Hepatic stellate cell (primary cell): ENCODE measurements around the gene PNMA8A.

Source experiments
- DNase-seq: peaks from one replicate; pipeline ENCODE4 v3.0.0; 2011; ENCODE audit warnings: low spot score

The PNMA8A gene

GRCh38 chr19:46491975-46492682, 20.8 kb upstream of the PNMA8A start:
- no peak for DNase-seq

DNA sequence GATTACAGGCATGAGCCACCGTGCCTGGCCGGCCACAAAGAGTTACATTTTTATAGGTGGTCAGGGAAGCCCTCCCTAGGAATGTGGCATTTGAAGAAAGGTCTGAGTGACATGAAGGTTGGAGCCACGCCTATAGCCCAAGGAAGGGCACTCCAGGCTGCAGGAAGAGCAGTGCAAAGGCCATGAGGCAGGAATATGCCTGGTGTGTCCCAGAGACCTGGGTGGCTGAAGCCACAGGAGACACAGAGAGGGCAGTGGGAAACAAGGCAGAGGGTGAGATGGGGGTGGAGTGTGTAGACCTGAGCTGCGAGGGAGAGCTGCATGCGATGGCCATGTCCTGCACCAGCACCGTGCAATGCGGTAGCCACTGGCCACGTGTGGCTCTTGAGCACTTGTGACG, 19.4 kb upstream of the PNMA8A start:
- no peak for DNase-seq

- peak; percentile 87 for DNase-seq
These were observed 18.3 kb upstream of the PNMA8A start for GRCh38 chr19:46489445-46490272.

GRCh38 chr19:46488551-46488950, 17.2 kb upstream of the PNMA8A start:
- DNase-seq, result no peak

DNA sequence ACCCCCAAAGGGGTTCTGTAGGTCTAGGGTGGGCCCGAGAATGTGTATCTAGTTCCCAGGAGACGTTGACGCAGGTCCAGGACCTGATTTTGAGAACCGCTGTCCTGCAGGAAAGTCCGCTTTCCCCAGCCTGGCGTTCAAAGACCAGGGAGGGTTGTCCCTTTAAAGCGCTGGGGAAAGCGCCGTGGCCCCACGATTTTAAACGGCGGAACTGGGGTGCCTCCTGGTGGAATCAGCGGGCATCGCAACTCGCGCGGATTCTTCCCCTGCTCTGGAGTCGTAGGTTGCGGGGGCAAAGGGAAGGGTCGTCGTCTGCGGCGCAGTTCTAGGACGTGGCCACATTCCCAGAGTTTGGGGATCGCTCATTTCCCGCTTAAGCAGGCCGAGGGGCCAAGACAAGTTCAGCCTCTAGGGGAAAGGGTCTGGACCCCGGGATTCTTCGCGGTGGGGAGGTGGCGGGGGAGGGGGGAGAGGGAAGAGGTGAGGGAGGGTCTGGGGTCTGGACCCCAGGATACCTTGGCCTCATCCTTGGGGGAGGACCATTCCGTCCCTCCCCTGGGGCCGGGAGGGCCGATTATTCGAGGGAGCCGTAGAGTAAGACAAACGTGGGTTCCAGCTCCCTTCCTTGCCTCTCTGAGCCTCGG, 16.6 kb upstream of the PNMA8A start:
- peak; percentile 87 for DNase-seq

- no peak for DNase-seq
These were observed 15.9 kb upstream of the PNMA8A start for GRCh38 chr19:46487178-46487801.

DNA sequence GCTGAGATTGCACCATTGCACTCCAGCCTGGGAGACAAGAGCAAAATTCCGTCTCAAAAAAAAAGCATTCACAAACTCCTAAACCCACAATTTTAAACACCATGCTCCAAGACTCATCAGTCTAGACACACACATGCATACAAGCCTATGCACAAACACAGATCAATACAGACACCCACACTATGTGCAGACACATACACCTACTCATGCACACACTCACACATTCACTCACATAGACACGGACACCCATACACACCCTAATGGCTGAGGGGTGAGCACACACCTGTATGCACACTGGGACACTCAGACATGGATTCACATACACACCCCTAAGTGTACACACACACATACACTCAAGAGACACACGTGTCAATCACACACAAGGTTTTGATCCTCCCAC, 15.0 kb upstream of the PNMA8A start:
- DNase-seq, result no peak

DNA sequence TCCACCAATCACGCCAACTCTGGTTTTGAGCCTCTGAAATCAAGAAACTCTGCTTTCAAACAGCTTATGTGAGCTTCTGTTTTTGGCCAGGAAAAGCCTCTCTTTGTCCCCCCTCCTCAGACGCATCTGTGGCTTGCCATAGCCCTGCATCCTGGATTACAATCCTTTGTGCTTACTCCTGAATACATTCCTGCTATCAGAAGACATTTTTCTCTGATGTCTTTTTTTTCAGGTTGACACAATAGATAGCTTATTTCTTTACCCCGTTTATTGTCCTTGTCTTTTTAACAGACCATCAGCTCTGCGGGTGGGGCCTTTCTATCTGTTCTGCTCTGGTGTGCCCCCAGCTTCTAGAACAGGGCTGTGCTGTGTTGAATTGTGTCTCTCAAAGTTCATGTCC, 13.3 kb upstream of the PNMA8A start:
- no peak for DNase-seq

- DNase-seq, result no peak
These were observed 11.3 kb upstream of the PNMA8A start for GRCh38 chr19:46482631-46483030.

DNA sequence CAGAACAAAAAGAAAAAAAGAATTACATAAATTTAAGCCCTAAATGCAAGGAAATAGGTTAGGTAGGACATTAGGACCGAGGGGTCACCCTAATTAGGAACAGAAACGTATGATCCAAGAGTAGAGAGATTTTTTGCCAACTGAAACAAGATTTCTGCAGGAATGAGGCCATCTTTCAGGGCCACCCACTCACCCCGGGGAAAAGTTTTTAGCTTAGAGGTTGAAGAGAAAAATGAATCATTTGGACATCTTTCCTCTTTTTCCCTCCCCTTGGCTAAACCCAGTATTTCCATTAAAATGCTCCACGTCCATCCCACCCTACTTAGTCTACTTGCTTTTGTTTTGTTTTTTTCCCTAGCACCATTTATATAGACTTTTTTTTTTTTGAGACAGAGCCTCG, 10.6 kb upstream of the PNMA8A start:
- DNase-seq, result no peak

DNA sequence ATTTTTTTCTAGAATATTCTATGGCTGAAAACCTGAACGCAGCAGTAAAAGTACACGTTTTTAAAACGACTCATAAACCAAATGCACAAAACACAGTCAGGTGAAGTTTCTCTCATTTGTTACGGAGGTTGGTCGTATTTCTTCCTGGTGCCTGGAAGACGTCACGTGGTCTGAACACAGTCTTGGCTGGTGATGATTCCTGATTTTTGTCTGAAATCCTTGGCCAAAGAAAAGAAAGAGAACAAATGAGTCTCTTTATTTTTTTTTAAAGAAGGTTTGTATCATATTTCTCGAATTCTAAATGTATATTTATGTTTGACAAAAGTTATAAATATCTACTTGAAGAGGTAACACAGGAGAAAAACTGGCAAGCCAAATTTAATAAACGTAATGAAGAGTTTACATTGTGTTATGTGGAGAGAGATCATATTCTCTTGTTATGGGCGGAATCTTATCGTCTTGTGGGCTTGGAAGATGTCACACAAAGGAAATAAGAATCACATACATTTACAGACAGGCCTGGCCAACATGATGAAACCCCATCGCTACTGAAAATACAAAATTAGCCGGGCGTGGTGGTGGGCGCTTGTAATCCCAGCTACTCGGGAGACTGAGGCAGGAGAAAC, 10.0 kb upstream of the PNMA8A start:
- no peak for DNase-seq

- DNase-seq, result no peak
These were observed 9.1 kb upstream of the PNMA8A start for GRCh38 chr19:46480415-46480814.

- DNase-seq, result no peak
These were observed 7.1 kb upstream of the PNMA8A start for GRCh38 chr19:46478356-46478986.

- DNase-seq, result no peak
These were observed 4.6 kb upstream of the PNMA8A start for GRCh38 chr19:46475986-46476385.

DNA sequence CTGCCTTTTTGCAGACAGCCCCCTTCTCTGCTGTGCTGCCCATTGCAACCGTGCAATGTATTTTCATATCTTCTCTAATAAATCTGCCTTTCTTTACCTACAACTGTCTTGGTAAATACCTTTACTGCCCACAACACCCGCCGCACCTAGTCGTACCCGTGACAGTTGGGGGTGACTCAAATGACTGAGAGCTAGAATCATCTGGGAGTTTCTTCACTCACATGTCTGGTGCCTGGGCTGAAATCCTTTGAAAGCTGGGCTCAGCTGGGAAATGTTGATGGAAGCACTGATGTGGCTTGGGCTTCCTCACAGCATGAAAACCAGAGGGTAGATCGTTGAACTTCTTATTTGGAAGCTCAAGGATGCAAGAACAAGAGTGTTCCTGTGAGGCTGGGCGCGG, 2.8 kb upstream of the PNMA8A start:
- no peak for DNase-seq

- DNase-seq, result no peak
These were observed 1.2 kb upstream of the PNMA8A start for GRCh38 chr19:46472592-46472991.

GRCh38 chr19:46471811-46472543, 614 bp upstream of the PNMA8A start:
- DNase-seq, result no peak

- no peak for DNase-seq
These were observed 987 bp downstream of the PNMA8A start for GRCh38 chr19:46470376-46470775.

DNA sequence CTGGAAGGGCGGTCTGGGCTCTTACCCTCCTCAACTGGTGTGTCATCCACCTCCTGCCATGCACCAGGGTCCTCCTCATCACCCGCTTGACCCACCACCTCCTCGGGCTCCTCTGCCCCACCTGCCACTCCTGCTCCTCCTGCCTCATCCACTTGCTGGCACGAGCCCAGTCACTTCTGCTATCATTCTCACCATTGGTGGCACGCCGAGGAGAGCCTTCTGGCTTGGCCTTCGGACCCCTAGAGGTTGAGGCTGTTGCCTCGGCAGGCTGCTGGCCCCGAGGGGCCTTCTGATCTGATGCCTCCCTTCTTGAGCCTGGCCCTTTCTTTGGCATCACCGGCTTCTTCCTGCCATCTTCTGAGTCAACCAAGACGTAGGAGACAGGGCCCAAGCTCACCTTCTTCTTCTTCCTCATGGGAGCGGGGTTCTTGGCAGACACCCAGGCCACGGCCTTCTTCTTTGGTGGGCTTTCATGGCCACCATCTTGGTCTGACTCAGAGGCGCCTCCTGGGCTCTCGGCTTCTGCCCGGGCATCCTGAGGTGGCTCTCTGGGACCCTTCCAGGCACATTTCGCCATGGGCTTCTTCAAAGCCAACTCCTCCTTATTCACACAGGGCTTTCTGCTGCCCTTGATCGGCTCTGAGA, 1.7 kb downstream of the PNMA8A start:
- no peak for DNase-seq

DNA sequence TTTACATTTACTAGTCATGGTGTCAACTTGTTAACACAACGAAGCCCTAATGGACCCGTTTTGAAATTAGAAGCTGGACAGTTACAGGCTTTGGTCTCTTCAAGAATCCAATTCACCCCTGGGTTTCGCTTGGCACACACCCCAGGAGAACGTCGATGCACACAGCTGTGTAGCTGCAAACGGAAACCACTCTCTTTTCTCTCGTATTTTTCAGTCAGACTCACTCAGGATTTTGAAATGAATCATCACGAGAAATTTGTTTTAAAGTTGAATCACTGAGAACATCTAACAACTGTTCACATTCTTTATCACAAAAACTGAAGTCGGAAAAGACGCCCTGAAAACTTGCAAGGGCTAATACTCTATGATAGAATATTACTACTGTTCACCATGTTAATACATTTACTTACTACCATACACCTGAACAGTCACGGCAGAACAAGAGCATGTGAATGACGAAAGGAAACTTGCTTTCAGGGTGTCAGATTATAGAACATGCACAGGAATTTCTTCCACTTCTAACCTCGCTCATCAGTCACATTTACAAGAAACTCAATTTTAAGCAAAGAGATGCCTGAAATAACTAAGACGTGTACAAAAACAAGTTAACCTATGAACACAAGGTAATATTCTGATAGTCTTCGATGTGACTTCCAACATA, 4.7 kb downstream of the PNMA8A start:
- peak; percentile 85 for DNase-seq
